OCI-LY3 (cell line): Measurements from ENCODE around the gene TTC4.

Experiments used
- CTCF ChIP-seq: fragments of 200-600, 300-600 bp; sonication (generic); IDR thresholded peaks from 2 replicates; pipeline ENCODE4 v1.5.1; 2014; ENCODE audit warnings: antibody characterized with exemption, low read length, low read depth
- EZH2phosphoT487 ChIP-seq: fragments of 200-600 bp; shearing (Covaris generic); IDR thresholded peaks from 2 replicates; pipeline ENCODE4 v1.6.1; 2018; ENCODE audit warnings: antibody characterized with exemption, mixed run types, low read depth

GRCh38 chr1:54715493-54716298, at the start of gene TTC4:
- TF ChIP-seq CTCF (no peak), EZH2phosphoT487 (no peak)
